Neural crest cell (in vitro differentiated cells): ENCODE results near the gene CWC27. TPM values are rescaled to one million over a fixed set of nuclear protein-coding genes. Genes with fewer than 3 reads are reported as not detected.

Experiments
- DNase-seq: peaks from one replicate; pipeline ENCODE4 v3.0.0; 2021; ENCODE audit warnings: low read depth, mixed read lengths, low spot score
- H3K27ac Mint-ChIP-seq: one replicate; pipeline ENCODE4 v1.8.0; 2021; ENCODE audit warnings: mild to moderate bottlenecking, mixed read lengths; ENCODE audit not compliant: unreplicated experiment
- H3K27me3 Mint-ChIP-seq: 2 replicates; pipeline ENCODE4 v1.8.0; 2021; ENCODE audit warnings: low read depth, mild to moderate bottlenecking, mixed read lengths
- H3K36me3 Mint-ChIP-seq: 2 replicates; pipeline ENCODE4 v1.8.0; 2021; ENCODE audit warnings: low read depth, mild to moderate bottlenecking, mixed read lengths
- H3K4me1 Mint-ChIP-seq: 2 replicates; pipeline ENCODE4 v1.8.0; 2021; ENCODE audit warnings: mixed read lengths
- H3K4me3 Mint-ChIP-seq: one replicate; pipeline ENCODE4 v1.8.0; 2021; ENCODE audit warnings: mild to moderate bottlenecking, mixed read lengths
- H3K9me3 Mint-ChIP-seq: 2 replicates; pipeline ENCODE4 v1.8.0; 2021; ENCODE audit warnings: mixed read lengths
- total RNA-seq: library from RNA; stranded (reverse); gene quantifications from 2 replicates; pipeline ENCODE4 v1.2.1, GENCODE V29; 2021
- TF ChIP-seq, protein P1 (sequence below): fragments of 200-600 bp; sonication (generic); conservative IDR thresholded peaks from 2 replicates; pipeline ENCODE4 v1.5.0; 2021; ENCODE audit warnings: antibody characterized with exemption, mild to moderate bottlenecking

CWC27 gene
- total RNA-seq, 1 donor from 2014 or later: 29.4 TPM

DNA sequence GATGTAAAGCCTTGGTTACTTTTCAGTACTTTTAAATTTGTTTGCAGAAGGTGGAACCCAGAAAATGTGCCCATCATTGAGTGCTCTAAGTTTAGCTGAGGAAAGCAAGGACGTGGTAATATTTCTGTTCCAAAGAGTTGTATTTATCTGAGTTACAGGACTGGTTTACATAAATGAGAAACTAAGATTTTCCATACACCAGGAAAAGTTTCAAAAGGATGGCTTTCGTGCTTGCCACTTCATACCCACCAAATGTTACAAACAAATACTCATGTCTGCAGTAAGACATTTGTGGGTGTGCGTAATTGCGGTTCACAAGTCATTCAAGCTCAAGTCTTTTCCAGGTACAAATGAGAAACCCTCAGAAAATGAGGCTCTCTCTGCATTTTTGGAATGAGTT, 68.1 kb downstream of the CWC27 start:
- Mint-ChIP-seq H3K27ac (no peak overlapping the region), H3K4me1 (no peaks in the 10 kb centered on the region), H3K9me3 (peaks cover 6% of the 10 kb centered on the region), H3K36me3 (peaks cover 19% of the 10 kb centered on the region), H3K4me3 (no peak overlapping the region), H3K27me3 (no peaks in the 10 kb centered on the region)
- TF ChIP-seq, protein P1, sequence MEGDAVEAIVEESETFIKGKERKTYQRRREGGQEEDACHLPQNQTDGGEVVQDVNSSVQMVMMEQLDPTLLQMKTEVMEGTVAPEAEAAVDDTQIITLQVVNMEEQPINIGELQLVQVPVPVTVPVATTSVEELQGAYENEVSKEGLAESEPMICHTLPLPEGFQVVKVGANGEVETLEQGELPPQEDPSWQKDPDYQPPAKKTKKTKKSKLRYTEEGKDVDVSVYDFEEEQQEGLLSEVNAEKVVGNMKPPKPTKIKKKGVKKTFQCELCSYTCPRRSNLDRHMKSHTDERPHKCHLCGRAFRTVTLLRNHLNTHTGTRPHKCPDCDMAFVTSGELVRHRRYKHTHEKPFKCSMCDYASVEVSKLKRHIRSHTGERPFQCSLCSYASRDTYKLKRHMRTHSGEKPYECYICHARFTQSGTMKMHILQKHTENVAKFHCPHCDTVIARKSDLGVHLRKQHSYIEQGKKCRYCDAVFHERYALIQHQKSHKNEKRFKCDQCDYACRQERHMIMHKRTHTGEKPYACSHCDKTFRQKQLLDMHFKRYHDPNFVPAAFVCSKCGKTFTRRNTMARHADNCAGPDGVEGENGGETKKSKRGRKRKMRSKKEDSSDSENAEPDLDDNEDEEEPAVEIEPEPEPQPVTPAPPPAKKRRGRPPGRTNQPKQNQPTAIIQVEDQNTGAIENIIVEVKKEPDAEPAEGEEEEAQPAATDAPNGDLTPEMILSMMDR: no peak
- no peak for DNase-seq

DNA sequence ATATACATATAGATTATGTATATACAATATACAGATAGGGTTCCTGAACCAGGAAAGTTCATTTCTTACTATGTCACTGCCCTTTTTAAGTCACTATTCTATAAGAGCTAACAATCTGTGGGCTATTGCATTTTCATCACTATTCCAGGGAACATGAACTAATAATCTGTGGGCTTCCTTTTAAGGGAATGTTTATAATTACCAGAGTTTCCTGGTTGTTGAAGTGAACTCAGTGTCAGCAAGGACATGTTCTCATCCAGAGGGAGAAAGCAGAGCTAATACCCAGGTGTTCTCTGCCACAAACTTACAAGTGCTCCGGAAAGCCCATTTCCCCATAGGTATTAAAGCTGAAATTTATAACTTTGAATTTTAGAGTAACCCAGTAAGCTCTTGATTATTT, 69.6 kb downstream of the CWC27 start:
- Mint-ChIP-seq H3K27ac (no peak overlapping the region), H3K4me1 (no peaks in the 10 kb centered on the region), H3K9me3 (peaks cover 6% of the 10 kb centered on the region), H3K27me3 (no peaks in the 10 kb centered on the region), H3K36me3 (peaks cover 19% of the 10 kb centered on the region), H3K4me3 (no peak overlapping the region)
- TF ChIP-seq, protein P1: no peak
- DNase-seq: no peak

DNA sequence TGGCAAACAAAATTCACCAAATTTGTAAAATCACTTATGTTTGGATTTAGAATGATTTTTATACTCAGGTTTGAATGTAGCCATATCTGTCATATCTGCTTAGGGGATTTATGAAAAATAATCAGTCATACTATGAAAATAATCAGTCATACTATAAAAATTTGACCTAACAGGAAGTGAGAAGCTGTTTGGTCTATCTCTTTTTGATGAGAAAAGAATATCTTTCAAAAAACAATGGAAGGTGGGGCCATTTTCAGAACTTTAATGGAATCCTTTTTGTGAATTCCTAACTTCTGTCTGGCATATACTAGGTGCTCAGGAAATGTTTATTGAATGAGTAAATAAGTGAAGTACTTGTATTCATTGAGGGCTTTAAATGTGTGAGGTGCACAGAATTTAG, 70.1 kb downstream of the CWC27 start:
- H3K27me3 Mint-ChIP-seq: no peaks in the 10 kb centered on the region
- no peak overlapping the region for H3K4me3 Mint-ChIP-seq
- DNase-seq: no peak
- H3K9me3 Mint-ChIP-seq: peaks cover 6% of the 10 kb centered on the region
- H3K27ac Mint-ChIP-seq: no peak overlapping the region
- peaks cover 21% of the 10 kb centered on the region for H3K36me3 Mint-ChIP-seq
- no peaks in the 10 kb centered on the region for H3K4me1 Mint-ChIP-seq
- TF ChIP-seq, protein P1: no peak

DNA sequence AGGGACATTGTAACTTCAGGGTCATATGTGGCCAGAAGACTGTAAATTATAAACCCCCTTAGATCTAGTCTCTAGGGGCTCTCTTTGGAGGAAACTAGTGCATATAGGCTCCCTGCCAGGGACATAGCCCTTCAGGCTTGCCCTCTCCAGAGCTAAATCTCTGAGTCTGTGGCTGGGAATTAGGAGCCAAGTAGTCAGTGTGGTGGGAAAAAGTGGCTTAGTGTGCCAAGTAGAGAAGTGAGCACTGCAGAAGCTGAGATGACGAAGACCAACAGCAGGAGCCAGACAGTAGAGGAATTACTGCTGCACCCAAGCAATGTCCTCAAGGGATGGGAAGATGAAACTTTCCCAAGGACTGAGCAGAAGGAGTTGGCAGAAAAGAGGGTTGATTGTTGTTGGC, 71.2 kb downstream of the CWC27 start:
- Mint-ChIP-seq H3K27ac (no peak overlapping the region), H3K4me3 (no peak overlapping the region)
- TF ChIP-seq, protein P1: no peak

DNA sequence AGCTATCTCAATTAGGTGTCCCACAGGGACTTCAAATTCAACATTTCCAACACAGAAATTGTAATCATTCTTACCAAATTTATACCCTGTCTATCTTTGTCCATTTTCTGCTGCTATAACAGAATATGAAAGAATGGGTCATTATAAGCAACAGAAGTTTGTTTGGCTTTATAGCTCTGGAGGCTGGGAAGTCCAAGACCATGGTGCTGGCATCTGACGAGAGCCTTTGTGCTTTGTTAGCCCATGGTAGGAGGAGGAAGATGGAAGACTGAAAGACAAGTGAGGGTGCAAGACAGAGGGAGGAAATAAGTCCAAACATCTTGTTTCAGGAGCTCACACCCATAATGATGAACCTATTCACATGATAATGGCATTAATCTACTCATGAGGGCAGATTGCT, 72.2 kb downstream of the CWC27 start:
- no peaks in the 10 kb centered on the region for H3K4me1 Mint-ChIP-seq
- peaks cover 40% of the 10 kb centered on the region for H3K36me3 Mint-ChIP-seq
- no peaks in the 10 kb centered on the region for H3K27me3 Mint-ChIP-seq
- TF ChIP-seq, protein P1: no peak
- no peak overlapping the region for H3K27ac Mint-ChIP-seq
- DNase-seq: no peak
- peaks cover 14% of the 10 kb centered on the region for H3K9me3 Mint-ChIP-seq
- no peak overlapping the region for H3K4me3 Mint-ChIP-seq

More for the DNA sequence above, 71.2 kb downstream of the CWC27 start:
- peaks cover 6% of the 10 kb centered on the region for H3K9me3 Mint-ChIP-seq
- DNase-seq: no peak
- H3K4me1 Mint-ChIP-seq: no peaks in the 10 kb centered on the region
- H3K27me3 Mint-ChIP-seq: no peaks in the 10 kb centered on the region
- peaks cover 30% of the 10 kb centered on the region for H3K36me3 Mint-ChIP-seq

DNA sequence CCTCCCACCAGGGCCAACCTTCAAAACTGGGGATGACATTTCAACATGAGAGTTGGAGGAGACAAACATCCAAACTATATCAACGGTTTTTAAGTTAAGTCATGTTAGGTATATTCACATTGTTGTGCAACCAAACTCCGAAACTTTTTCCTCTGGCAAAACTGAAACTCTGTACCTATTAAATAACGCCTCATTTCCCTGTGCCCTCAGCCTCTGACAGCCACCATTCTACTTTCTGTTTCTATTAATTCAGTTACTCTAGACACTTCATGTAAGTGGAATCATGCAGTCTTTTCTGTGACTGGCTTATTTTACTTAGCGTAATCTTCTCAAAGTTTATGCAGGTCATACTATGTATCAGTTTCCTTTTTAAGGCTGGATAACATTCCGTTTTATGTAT, 85.0 kb downstream of the CWC27 start:
- Mint-ChIP-seq H3K27me3 (no peaks in the 10 kb centered on the region), H3K4me3 (no peak overlapping the region), H3K4me1 (no peaks in the 10 kb centered on the region), H3K27ac (no peak overlapping the region), H3K36me3 (peaks cover 21% of the 10 kb centered on the region), H3K9me3 (peaks cover 2% of the 10 kb centered on the region)
- DNase-seq: no peak
- TF ChIP-seq, protein P1: no peak
